GM19438 (cell line): ENCODE measurements around the gene ZNF569.
"Not testable (repeated sequence)": the region's sequence is repeated elsewhere in the genome, so short reads cannot be mapped to it uniquely, and the experiment has no call there.

Source experiments
- ATAC-seq: cut with Tn5 transposase; IDR thresholded peaks from one replicate; pipeline ENCODE4 v1.9.1; 2021; ENCODE audit warnings: low read depth; ENCODE audit not compliant: unreplicated experiment

Gene ZNF569

DNA sequence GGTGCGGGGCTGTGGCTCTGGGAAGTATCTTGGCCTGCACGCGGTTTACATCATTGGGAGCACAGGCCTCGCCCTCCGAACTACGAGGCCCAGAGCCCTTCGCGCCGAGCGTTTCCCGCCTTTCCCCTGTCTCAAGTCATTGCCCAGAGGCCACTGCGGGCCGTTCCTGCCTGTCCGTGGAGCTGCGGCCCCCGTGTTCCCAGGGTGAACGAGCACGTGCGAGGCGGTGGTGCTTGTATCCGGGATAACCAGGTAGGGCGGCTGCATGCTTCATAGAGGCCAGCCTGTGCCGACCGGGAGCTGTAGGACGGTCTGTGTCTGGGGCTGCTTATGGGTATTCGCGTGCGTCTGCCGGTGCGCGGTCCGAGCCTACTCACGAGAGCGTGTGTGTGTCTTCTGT lies 63.8 kb downstream of the ZNF569 start:
- ATAC-seq = no peak

DNA sequence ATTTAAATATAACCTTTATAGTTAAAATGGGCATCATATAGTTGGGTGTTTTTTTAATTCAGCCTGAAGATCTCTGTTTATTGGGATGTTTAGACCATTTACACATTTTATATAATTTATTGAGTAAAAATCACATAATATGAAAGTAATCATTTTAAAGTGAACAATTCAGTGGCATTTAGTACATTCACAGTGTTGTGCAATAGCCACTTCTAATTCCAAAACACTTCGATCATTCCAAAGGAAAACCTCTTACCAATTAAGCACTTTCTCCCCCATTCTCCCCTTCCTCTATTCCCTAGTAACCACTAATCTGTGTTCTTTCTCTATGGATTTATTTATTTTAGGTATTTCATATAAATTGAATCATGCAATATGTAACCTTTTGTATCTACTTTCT lies 66.2 kb downstream of the ZNF569 start:
- no peak for ATAC-seq

DNA sequence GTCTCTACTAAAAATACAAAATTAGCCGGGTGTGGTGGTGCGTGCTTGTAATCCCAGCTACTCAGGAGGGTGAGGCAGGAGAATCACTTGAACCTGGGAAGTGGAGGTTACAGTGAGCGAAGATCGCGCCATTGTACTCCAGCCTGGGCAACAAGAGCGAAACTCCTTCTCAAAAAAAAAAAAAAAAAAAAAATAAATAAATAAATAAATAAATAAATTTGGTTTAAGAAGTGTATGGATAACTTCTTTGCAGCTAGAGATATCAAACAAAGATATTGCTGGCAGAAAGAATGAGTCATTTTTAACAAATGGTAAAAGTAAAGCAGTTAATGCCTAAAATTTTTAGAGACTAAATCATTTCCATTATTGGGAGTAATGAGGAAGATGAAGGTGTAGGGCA lies 75.8 kb downstream of the ZNF569 start:
- not testable (repeated sequence) for ATAC-seq

DNA sequence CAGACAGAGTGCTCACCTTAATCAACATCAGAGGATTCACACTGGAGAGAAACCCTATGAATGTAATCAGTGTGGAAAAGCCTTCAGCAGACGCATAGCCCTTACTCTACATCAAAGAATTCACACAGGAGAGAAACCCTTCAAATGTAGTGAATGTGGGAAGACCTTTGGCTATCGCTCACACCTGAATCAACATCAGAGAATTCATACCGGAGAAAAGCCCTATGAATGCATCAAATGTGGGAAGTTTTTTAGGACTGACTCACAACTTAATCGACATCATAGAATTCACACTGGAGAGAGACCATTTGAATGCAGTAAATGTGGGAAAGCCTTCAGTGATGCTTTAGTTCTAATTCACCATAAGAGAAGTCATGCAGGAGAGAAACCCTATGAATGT lies 78.0 kb downstream of the ZNF569 start:
- ATAC-seq = no peak

DNA sequence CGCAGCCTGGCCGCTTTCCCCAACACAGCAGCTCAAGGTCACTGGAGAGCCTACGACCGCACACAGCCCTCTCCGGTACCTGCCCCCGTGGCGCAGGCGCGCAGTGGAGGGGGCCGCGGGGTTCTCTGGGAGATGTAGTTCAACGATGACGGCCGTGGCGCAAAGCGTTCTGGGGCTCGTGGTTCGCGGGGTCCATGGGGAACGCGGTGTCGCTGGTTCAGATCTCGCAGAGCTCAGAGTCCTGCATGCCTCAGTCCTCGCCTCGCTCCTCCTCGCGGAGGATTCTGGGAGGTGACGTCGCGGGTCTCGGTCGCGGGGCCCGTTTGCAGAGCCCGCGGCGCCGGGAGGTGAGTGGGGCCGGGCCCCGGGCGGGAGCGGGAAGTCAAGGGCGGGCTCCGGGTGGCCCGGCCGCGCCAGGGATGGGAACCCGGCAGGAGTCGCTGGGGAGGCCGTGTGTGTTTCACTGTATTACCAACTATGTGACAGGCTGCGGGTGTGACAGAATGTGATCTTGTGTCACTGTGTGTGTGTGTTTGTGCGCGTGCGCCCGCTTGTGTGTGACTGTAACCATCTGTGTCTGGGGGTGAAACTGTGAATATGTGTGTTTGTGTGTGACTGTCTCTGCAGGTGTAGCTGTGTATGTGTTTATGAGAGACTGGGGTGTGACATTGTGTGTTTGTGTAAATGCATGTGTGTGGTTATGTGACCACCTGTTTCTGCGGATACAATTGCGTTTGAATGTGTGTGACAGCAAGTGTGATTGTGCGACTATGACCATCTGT lies 96.2 kb downstream of the ZNF569 start, which contains the start of gene ZNF527:
Gene ZNF527 (plus strand): TSS at position 220 of the 782 bp plus-strand sequence. CDS start 3,100 bp downstream, outside the sequence.
- peak; percentile 95 for ATAC-seq

DNA sequence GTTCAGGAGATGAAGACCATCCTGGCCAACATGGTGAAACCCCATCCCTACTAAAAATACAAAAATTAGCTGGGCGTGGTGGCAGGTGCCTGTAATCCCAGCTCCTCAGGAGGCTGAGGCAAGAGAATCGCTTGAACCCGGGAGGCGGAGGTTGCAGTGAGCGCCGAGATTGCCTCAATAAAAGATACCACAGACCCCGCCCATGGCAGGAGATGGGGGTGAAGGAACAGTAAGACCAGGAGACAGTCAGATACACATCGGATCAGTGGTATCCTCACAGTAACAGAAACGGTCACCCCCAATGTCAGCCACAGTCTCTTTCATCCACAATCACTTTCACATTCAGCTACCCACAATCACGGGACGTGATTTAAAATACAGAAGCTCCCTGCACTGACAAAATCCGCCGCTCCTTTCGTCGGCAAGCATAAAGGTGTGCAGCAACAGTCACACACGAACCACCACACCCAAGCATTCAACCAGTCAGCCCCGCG lies 96.8 kb downstream of the ZNF569 start:
- peak; percentile 24 for ATAC-seq

DNA sequence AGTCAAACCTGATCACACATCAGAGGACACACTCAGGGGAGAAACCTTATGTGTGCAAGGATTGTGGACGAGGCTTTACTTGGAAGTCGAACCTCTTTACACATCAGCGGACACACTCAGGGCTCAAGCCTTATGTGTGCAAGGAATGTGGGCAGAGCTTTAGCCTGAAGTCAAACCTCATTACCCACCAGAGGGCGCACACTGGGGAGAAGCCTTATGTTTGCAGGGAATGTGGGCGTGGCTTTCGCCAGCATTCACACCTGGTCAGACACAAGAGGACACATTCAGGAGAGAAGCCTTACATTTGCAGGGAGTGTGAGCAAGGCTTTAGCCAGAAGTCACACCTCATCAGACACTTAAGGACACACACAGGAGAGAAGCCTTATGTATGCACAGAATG lies 104.5 kb downstream of the ZNF569 start:
- no peak for ATAC-seq

DNA sequence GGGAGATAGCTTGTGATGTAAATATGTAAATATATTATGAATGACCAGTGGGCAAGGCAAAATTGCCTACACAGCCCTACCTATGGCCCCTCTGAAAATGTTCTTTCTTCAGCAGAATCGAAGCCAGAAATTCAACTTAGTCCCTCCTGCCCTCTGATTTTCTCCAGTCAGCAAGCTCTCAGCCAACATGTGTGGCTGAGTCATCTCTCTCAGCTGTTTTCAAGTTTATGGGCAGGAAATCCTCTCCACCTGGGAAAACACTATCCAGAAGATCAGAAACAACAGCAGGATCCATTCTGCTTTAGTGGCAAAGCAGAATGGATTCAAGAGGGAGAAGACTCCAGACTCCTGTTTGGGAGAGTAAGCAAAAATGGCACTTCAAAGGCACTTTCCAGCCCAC lies 105.2 kb downstream of the ZNF569 start:
- no peak for ATAC-seq
